Measurements from ENCODE around the gene HMGN5. TPM values are rescaled to one million over a fixed set of nuclear protein-coding genes. Genes with fewer than 3 reads are reported as not detected.

The HMGN5 gene
- total and polyA plus RNA-seq, 2 of the 8 experiments (the other 6 are each of a cell fraction or from before 2014, with no cell fraction given), result 6.0 to 20.4 TPM

- 100% methylated on average over 1 of the region's 1 CpG; no CpG with 5 or more reads in 1 of the 2 experiments for WGBS, 2 experiments (ENCODE audit: extremely low coverage in 1 of 2, insufficient coverage in 1 of 2, insufficient read length in 1 of 2, insufficient replicate concordance in 2 of 2, low coverage in 1 of 2, low lambda C conversion rate in 2 of 2, missing lambda C conversion rate in 1 of 2)
- H3K4me2 ChIP-seq (ENCODE audit: insufficient read depth in 1 of 2, low read depth in 2 of 2, low read length in 2 of 2), result no peak overlapping the region
- TF ChIP-seq NRF1 (IDR thresholded peaks at IDR 0.05; ENCODE audit: low read depth, low read length) (no peak), NANOG (IDR thresholded peaks at IDR 0.05; ENCODE audit: insufficient read depth, low read depth, low read length, poor library complexity, severe bottlenecking) (no peak), CBX5 (IDR thresholded peaks at IDR 0.05; ENCODE audit: low read depth, low read length) (no peak), POLR2A (IDR thresholded peaks at IDR 0.05; ENCODE audit: control extremely low read depth in 1 of 2, low read depth in 2 of 2, low read length in 2 of 2) (no peak), SRF (IDR thresholded peaks at IDR 0.05; ENCODE audit: low read depth, low read length) (no peak), JUND (IDR thresholded peaks at IDR 0.05; ENCODE audit: low read length) (no peak), POLR2AphosphoS5 (IDR thresholded peaks at IDR 0.05; ENCODE audit: low read depth, low read length) (no peak), SP1 (IDR thresholded peaks at IDR 0.05; ENCODE audit: low read depth, low read length) (no peak), HDAC2 (IDR thresholded peaks at IDR 0.05; ENCODE audit: borderline replicate concordance in 1 of 2, low read depth in 2 of 2, low read length in 2 of 2) (no peak), CTCF (IDR thresholded peaks at IDR 0.05; ENCODE audit: control extremely low read depth in 1 of 3, insufficient read depth in 1 of 3, low read depth in 1 of 3, low read length in 3 of 3) (no peak), RFX5 (IDR thresholded peaks at IDR 0.05; ENCODE audit: borderline replicate concordance, low read depth, low read length) (no peak), SUZ12 (IDR thresholded peaks at IDR 0.05; ENCODE audit: low read length) (no peak), BCL11A (IDR thresholded peaks at IDR 0.05; ENCODE audit: low read depth in 2 of 2, low read length in 2 of 2) (no peak)
Observed at GRCh38 chrX:81206476-81206875, 4.8 kb upstream of the HMGN5 start.

More at GRCh38 chrX:81206476-81206875, 4.8 kb upstream of the HMGN5 start:
- Histone ChIP-seq H3K9ac (replicated peaks in 1 of 4; ENCODE audit: extremely low read depth in 1 of 4, low read depth in 3 of 4, low read length in 3 of 4) (no peak overlapping the region), H2BK5ac (ENCODE audit: low read depth, low read length) (no peak overlapping the region), H3K23me2 (ENCODE audit: low read depth, low read length) (peaks cover 3% of the 10 kb centered on the region; the same call in 1 of the 2 replicates), H2BK120ac (replicated peaks; ENCODE audit: low read depth, low read length) (no peak overlapping the region), H4K91ac (replicated peaks; ENCODE audit: insufficient read length, low read length) (no peak overlapping the region), H3K79me2 (ENCODE audit: control insufficient read depth in 1 of 2, insufficient read depth in 2 of 2, low read length in 2 of 2) (peaks cover 0 to 56% of the 10 kb centered on the region in 2 experiments; a peak in 2 of 4 replicates), H3K9me3 (ENCODE audit: insufficient read depth in 2 of 2, low read depth in 1 of 2, low read length in 1 of 2) (no peaks in the 10 kb centered on the region), H3K4me3 (ENCODE audit: extremely low read depth in 1 of 4, insufficient read depth in 2 of 4, low read depth in 3 of 4, low read length in 4 of 4) (no peak overlapping the region), H2AFZ (ENCODE audit: low read length) (no peak overlapping the region), H3K4ac (replicated peaks; ENCODE audit: insufficient read length, low read depth, low read length) (no peak overlapping the region), H2BK12ac (ENCODE audit: low read depth, low read length) (no peak overlapping the region), H3K14ac (ENCODE audit: insufficient read length) (no peak overlapping the region), H2BK20ac (ENCODE audit: low read length) (no peak overlapping the region), H4K20me1 (replicated peaks in 1 of 2; ENCODE audit: control insufficient read depth in 1 of 2, insufficient read depth in 2 of 2, low read length in 2 of 2) (no peaks in the 10 kb centered on the region), H2BK15ac (ENCODE audit: low read length) (no peak overlapping the region), H4K8ac (ENCODE audit: extremely low read depth, insufficient read depth, low read length) (no peak overlapping the region), H3K18ac (ENCODE audit: extremely low read depth, low read length) (no peak overlapping the region), H3K56ac (replicated peaks; ENCODE audit: insufficient read length, low read depth, low read length) (no peak overlapping the region), H2AK5ac (ENCODE audit: low read depth, low read length) (no peak overlapping the region), H3K27ac (ENCODE audit: low read depth, low read length) (no peak overlapping the region), H3K36me3 (ENCODE audit: control insufficient read depth in 2 of 4, insufficient read depth in 4 of 4, low read length in 3 of 4) (no peaks in the 10 kb centered on the region), H3K4me1 (replicated peaks in 1 of 4; ENCODE audit: control insufficient read depth in 3 of 4, insufficient read depth in 4 of 4, low read length in 3 of 4) (no peaks in the 10 kb centered on the region), H3K79me1 (ENCODE audit: low read depth, low read length) (no peaks in the 10 kb centered on the region), H4K5ac (ENCODE audit: insufficient read length, low read depth, low read length) (no peak overlapping the region), H3K23ac (ENCODE audit: insufficient read length) (no peak overlapping the region), H3K27me3 (replicated peaks in 1 of 4; ENCODE audit: control insufficient read depth in 3 of 4, extremely low read depth in 1 of 4, insufficient read depth in 3 of 4, low read length in 3 of 4) (no peaks in the 10 kb centered on the region)
- ChIA-PET CTCF (ENCODE audit: partially characterized antibody) (no interaction called here), POLR2A (ENCODE audit: partially characterized antibody) (interaction anchor here (0.8 kb wide), 1 partner anchor 14 kb away, joined by 3 read pairs; no protein-coding TSS in a partner anchor)
- no peak for FAIRE-seq
- no peak for DNase-seq (ENCODE audit: low read depth in 1 of 2, low spot score in 2 of 2)

Data from H1 (cell line).